SU-DHL-6 (cell line): ENCODE data around the gene KIAA1191.

Source experiments
- EZH2phosphoT487 ChIP-seq: fragments of 200-600 bp; sonication (generic), shearing (Covaris generic); conservative IDR thresholded peaks from 2 replicates; pipeline ENCODE4 v1.6.1; 2018; ENCODE audit warnings: mild to moderate bottlenecking, antibody characterized with exemption, low read length, moderate library complexity, mixed read lengths
- TF ChIP-seq, protein P1 (sequence below): fragments of 200-600 bp; sonication (generic); IDR thresholded peaks from one replicate; pipeline ENCODE4 v1.5.1; 2017; ENCODE audit warnings: antibody characterized with exemption, mild to moderate bottlenecking, low read length, moderate library complexity; ENCODE audit not compliant: insufficient read depth, poor library complexity, severe bottlenecking

DNA sequence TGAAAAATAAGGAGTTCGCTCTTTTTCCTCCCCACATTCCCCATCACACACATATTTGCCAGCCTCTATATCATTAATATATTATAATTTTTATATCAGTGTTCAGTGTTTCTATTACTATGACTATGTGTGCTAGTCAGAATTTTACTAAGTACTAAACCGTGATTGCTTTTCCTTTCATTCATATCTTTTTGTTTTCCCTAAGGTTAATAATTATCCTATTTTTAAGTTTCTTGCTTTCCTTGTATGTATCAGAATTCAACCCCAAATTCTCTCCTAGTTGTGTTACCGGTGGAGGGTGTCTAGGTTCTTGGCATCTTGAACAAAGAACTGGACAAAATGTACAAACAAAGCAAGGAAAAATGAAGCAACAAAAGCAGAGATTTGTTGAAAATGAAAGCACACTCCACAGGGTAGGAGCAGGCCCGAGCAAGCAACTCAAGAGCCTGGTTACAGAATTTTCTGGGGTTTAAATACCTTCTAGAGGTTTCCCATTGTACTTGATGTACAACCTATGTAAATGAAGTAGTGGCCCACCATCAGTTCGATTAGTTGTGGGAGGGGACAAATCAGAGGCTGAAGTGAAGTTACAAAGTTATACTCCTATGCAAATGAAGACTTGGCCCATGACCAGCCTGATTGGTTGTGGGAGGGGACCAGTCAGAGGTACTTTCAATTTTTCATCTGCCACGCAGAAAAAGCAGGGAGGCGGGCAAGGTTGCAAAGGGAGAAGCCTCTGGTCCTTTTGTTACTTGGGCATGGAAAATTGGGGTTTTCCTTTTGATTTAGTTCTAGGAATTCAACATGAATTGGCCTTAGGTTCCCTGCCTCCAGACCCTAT is 43.8 kb downstream of the KIAA1191 start:
- TF ChIP-seq, protein P1, sequence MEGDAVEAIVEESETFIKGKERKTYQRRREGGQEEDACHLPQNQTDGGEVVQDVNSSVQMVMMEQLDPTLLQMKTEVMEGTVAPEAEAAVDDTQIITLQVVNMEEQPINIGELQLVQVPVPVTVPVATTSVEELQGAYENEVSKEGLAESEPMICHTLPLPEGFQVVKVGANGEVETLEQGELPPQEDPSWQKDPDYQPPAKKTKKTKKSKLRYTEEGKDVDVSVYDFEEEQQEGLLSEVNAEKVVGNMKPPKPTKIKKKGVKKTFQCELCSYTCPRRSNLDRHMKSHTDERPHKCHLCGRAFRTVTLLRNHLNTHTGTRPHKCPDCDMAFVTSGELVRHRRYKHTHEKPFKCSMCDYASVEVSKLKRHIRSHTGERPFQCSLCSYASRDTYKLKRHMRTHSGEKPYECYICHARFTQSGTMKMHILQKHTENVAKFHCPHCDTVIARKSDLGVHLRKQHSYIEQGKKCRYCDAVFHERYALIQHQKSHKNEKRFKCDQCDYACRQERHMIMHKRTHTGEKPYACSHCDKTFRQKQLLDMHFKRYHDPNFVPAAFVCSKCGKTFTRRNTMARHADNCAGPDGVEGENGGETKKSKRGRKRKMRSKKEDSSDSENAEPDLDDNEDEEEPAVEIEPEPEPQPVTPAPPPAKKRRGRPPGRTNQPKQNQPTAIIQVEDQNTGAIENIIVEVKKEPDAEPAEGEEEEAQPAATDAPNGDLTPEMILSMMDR = no peak
- no peak for TF ChIP-seq EZH2phosphoT487
